ENCODE data around the gene LIPC.

The LIPC gene

DNA sequence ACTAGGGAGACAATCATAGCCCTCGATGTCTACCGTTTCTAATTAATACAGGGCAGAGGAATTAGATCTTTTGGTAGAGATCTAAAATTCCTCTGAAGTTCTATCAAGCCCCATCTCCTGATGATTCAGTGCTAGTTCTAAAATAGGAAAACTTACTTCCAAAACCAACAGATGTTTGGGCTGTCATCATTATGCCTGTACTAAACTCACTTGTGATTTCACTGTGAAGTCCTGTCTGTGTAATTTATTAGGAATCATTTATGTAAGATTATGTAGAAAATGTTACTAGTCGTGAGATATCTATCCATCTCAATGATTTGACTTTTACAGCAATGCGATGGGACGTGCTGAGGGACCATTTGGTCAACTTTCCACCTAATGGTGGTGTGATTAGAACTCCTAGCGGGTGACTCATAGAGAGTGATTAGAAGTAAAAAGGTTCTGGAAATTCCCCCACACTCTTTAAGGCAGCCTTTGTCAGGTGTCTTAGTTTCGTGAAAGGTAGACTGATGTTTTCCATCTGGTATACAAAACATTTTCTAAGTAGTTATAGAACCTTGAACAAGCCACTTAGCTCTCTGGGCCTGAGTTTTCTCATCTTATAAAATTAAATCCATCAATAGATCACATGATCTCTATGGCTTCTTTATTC lies 34.2 kb downstream of the LIPC start:
- no peak overlapping the region for H3K4me3 ChIP-seq (ENCODE audit: low read depth, low read length)
- TF ChIP-seq, protein P1, sequence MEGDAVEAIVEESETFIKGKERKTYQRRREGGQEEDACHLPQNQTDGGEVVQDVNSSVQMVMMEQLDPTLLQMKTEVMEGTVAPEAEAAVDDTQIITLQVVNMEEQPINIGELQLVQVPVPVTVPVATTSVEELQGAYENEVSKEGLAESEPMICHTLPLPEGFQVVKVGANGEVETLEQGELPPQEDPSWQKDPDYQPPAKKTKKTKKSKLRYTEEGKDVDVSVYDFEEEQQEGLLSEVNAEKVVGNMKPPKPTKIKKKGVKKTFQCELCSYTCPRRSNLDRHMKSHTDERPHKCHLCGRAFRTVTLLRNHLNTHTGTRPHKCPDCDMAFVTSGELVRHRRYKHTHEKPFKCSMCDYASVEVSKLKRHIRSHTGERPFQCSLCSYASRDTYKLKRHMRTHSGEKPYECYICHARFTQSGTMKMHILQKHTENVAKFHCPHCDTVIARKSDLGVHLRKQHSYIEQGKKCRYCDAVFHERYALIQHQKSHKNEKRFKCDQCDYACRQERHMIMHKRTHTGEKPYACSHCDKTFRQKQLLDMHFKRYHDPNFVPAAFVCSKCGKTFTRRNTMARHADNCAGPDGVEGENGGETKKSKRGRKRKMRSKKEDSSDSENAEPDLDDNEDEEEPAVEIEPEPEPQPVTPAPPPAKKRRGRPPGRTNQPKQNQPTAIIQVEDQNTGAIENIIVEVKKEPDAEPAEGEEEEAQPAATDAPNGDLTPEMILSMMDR (IDR thresholded peaks at IDR 0.05; ENCODE audit: borderline replicate concordance, insufficient read depth, low read depth, low read length) = no peak

DNA sequence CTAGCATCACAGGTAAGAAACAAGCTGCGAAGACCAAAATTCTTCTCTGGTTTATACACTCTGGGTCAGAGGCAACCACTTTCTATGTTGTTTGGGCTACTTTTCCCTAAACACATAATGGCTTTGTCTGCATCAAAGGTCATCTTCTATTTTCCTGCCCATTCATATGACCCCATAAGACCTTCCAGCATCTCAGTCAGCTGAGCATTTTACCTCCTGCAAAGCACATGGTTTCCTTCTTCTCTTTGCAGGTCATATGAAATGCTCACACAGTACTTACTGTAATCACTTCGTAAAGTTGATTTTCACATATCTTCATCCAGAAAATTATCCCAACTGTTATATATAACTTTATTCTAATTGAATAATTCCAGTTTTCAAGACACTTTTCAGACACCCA lies 34.8 kb downstream of the LIPC start:
- H3K4me3 ChIP-seq (ENCODE audit: low read depth, low read length) = no peak overlapping the region
- TF ChIP-seq, protein P1 (IDR thresholded peaks at IDR 0.05; ENCODE audit: borderline replicate concordance, insufficient read depth, low read depth, low read length) = no peak

DNA sequence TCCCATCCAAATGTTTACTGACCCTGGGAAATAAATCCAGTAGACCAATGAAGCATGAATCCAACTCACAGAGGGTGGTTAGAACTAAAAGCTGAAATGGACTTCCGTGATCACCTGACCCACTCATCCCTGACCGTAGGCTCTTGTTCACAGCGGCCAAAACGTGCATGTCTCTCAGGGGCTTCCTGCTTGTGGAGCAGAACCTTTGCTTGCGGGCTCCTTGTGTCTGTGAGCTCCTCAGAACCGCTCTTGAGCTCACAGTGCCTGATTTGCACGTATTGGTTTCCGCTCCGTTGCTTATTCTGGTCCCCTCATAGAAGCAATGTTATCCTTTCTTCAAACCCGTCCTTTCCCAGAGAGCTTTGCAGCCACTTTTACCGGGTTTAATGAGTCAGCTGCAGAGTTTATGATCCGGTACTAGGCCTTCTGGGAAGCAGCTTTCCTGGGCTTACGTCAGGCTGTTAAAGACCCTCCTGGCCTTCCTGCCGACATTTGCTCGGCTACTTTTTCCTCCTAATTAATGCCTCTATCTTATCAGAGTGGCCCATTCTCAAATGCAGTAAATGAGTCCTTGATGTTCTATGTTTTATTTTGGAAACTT lies 35.4 kb downstream of the LIPC start:
- no peak overlapping the region for H3K4me3 ChIP-seq (ENCODE audit: low read depth, low read length)
- TF ChIP-seq, protein P1 (IDR thresholded peaks at IDR 0.05; ENCODE audit: borderline replicate concordance, insufficient read depth, low read depth, low read length) = no peak

DNA sequence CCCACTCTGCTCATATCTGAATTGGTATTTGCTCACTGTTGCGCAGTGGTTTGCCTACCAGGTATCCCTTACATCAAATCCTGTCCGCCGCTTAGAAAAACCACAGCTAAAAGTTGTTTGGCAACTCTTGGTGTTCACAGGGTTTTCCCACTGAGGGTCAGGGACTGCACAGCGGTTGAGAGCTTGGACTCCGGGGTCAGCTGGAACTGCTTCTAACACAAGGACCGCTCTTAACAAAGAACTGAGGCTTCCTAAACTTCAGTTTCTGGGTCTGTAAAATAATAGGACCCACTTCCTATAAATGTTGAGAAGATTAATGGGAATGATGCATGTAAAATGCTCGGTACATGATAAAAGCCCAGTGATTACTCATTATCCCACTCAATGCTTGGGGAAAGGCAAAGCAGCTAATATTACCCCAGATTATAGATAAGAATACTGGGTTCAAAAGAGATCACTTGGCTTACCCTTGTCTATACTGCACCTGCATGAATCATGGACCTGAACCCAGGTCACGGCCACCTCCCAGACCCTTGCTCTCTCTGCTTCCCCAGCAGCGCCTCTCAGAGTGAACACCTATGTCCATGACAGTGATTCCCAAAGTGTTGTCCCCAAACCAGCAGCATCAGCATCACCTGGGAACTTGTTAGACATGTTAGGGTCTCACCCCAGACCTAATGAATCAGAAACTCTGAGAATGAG lies 36.1 kb downstream of the LIPC start:
- TF ChIP-seq, protein P1 (IDR thresholded peaks at IDR 0.05; ENCODE audit: borderline replicate concordance, insufficient read depth, low read depth, low read length) = no peak
- H3K4me3 ChIP-seq (ENCODE audit: low read depth, low read length) = no peak overlapping the region

DNA sequence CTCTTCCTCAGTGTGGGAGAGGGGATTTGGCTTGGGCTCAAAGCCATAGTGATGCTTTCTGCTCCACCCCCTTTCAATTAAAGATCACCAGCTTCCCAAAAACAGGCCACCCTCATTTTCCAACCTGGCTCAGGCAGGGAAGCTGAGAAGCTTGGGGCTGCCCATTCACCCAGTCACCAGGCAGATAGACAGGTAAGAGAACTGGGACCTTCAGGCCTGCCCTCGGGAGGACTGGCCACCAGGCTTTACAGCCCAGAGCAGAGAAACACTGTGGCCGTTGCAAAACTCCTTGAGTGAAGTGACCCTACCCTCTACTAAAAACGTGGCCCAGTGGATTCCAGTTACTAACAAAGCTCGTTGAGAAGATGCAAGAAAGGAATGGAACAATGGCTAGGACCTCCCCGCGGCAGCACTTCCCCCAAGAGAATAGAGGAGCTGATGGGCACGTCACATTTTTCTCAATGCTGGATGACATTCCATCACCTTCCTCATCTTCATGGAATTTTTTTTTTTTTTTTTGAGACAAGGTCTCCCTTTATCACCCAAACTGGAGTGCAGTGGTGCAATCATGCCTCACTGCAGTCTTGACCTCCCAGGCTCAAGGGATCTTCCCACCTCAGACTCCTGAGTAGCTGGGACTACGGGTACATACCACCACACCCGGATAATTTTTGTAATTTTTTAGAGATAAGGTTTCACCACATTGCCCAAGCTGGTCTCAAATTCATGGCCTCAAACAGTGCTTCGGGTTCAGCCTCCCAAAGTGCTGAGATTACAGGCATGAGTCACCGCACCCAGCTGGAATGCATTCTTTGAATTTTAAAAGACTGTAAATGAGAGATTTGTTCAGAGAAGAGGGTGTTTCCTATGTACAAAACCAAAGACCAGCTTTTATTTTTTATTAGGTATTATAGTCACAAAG lies 37.9 kb downstream of the LIPC start:
- TF ChIP-seq, protein P1 (IDR thresholded peaks at IDR 0.05; ENCODE audit: borderline replicate concordance, insufficient read depth, low read depth, low read length) = no peak

DNA sequence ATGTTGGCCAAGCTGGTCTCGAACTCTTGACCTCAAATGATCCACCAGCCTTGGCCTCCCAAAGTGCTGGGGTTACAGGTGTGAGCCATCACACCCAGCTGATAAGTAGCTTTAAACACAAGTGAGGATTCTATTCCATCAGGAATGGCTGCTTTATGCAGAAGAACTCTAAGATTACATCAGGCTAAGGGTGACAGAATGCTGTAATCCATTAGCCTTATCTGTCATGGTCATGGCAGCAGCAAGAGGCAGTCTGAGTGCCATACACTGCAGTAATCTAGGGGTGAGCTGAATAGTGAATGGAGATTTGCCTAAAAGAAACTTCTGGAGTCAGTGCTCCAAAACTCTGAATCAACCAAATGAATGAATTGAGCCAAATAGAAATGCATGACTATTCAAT lies 39.6 kb downstream of the LIPC start:
- TF ChIP-seq, protein P1 (IDR thresholded peaks at IDR 0.05; ENCODE audit: borderline replicate concordance, insufficient read depth, low read depth, low read length) = no peak
- H3K4me3 ChIP-seq (ENCODE audit: low read depth, low read length) = no peak overlapping the region

More for the DNA sequence above, 37.9 kb downstream of the LIPC start:
- H3K4me3 ChIP-seq (ENCODE audit: low read depth, low read length) = no peak overlapping the region
